ENCODE measurements around the gene NAGPA. TPM values are rescaled to one million over a fixed set of nuclear protein-coding genes. Genes with fewer than 3 reads are reported as not detected.

Gene NAGPA
- total RNA-seq, 4 donors from 2014 or later = 15.1 to 27.5 (median 27.4) TPM

- Histone ChIP-seq H3K4me1 (no peaks in the 10 kb centered on the region), H3K9me3 (no peaks in the 10 kb centered on the region), H3K27ac (no peak overlapping the region), H3K4me3 (no peak overlapping the region), H3K27me3 (no peaks in the 10 kb centered on the region), H3K36me3 (no peaks in the 10 kb centered on the region)
- DNase-seq (no peak), ATAC-seq (no peak)
- in situ Hi-C loops (cut with MboI; ENCODE audit: low sequenced_read_pairs in 4 of 4) = no loop called here
- no peak for TF ChIP-seq CTCF (IDR thresholded peaks at IDR 0.05 in 4 of 5, conservative IDR thresholded peaks at IDR 0.05 in 1 of 5)
- TF ChIP-seq POLR2A (IDR thresholded peaks at IDR 0.05) = no peak
- intact Hi-C loops (cut with DNase I; ENCODE audit: low total_unique reads) = no loop called here
Measured at GRCh38 chr16:5062790-5063765, 29.3 kb upstream of the NAGPA start.

GRCh38 chr16:5062051-5062450 is 28.3 kb upstream of the NAGPA start:
- no peaks in the 10 kb centered on the region for H3K27me3 ChIP-seq
- no peaks in the 10 kb centered on the region for H3K36me3 ChIP-seq
- DNase-seq = no peak
- ATAC-seq = no peak
- in situ Hi-C loops (cut with MboI; ENCODE audit: low sequenced_read_pairs in 4 of 4) = no loop called here
- no peak for TF ChIP-seq POLR2A (IDR thresholded peaks at IDR 0.05)
- TF ChIP-seq CTCF (IDR thresholded peaks at IDR 0.05 in 4 of 5, conservative IDR thresholded peaks at IDR 0.05 in 1 of 5) = no peak
- intact Hi-C loops (cut with DNase I; ENCODE audit: low total_unique reads) = no loop called here
- H3K9me3 ChIP-seq = no peaks in the 10 kb centered on the region
- H3K4me3 ChIP-seq = no peak overlapping the region
- no peaks in the 10 kb centered on the region for H3K4me1 ChIP-seq
- no peak overlapping the region for H3K27ac ChIP-seq

GRCh38 chr16:5060073-5060641 is 26.4 kb upstream of the NAGPA start:
- H3K27me3 ChIP-seq = no peaks in the 10 kb centered on the region
- no peak for DNase-seq
- no peak overlapping the region for H3K27ac ChIP-seq
- in situ Hi-C loops (cut with MboI; ENCODE audit: low sequenced_read_pairs in 4 of 4) (no loop called here), intact Hi-C loops (cut with DNase I; ENCODE audit: low total_unique reads) (no loop called here)
- H3K4me3 ChIP-seq = no peak overlapping the region
- ATAC-seq = no peak
- TF ChIP-seq POLR2A (IDR thresholded peaks at IDR 0.05) (no peak), CTCF (IDR thresholded peaks at IDR 0.05 in 4 of 5, conservative IDR thresholded peaks at IDR 0.05 in 1 of 5) (no peak)
- H3K4me1 ChIP-seq = no peaks in the 10 kb centered on the region
- H3K9me3 ChIP-seq = no peaks in the 10 kb centered on the region
- H3K36me3 ChIP-seq = no peaks in the 10 kb centered on the region

GRCh38 chr16:5059386-5060072 is 25.8 kb upstream of the NAGPA start:
- no peak for ATAC-seq
- no peaks in the 10 kb centered on the region for H3K27me3 ChIP-seq
- no peaks in the 10 kb centered on the region for H3K9me3 ChIP-seq
- intact Hi-C loops (cut with DNase I; ENCODE audit: low total_unique reads) = no loop called here
- TF ChIP-seq POLR2A (IDR thresholded peaks at IDR 0.05) (no peak), CTCF (IDR thresholded peaks at IDR 0.05 in 4 of 5, conservative IDR thresholded peaks at IDR 0.05 in 1 of 5) (no peak)
- H3K4me1 ChIP-seq = no peaks in the 10 kb centered on the region
- DNase-seq = no peak
- no peaks in the 10 kb centered on the region for H3K36me3 ChIP-seq
- no peak overlapping the region for H3K27ac ChIP-seq
- in situ Hi-C loops (cut with MboI; ENCODE audit: low sequenced_read_pairs in 4 of 4) = no loop called here
- H3K4me3 ChIP-seq = no peak overlapping the region

Measured in gastrocnemius medialis (tissue), 4 donors.